H1 (cell line): ENCODE data around the gene TUBA4B. TPM values are rescaled to one million over a fixed set of nuclear protein-coding genes. Genes with fewer than 3 reads are reported as not detected.

Experiments
- CBX5 ChIP-seq: fragments of 300-800, 300-1000 bp; sonication (generic); IDR thresholded peaks from 2 replicates; pipeline ENCODE4 v1.7.1; 2016; ENCODE audit warnings: antibody characterized with exemption, low read length, low read depth
- GABPA ChIP-seq: IDR thresholded peaks from 2 replicates; pipeline ENCODE4 v1.6.1; 2011; ENCODE audit warnings: mild to moderate bottlenecking, low read length, moderate library complexity, borderline replicate concordance; ENCODE audit not compliant: insufficient read depth
- GTF2F1 ChIP-seq: IDR thresholded peaks from 2 replicates; pipeline ENCODE4 v1.6.1; 2012; ENCODE audit warnings: low read depth, low read length, improper control_type of control experiment, borderline replicate concordance
- MAFK ChIP-seq: IDR thresholded peaks from 2 replicates; pipeline ENCODE4 v1.6.1; 2012; ENCODE audit warnings: low read depth, mild to moderate bottlenecking, improper control_type of control experiment, low read length
- RNF2 ChIP-seq: fragments of 200-900, 300-1000 bp; sonication (generic); IDR thresholded peaks from 2 replicates; pipeline ENCODE4 v1.7.1; 2016; ENCODE audit warnings: borderline replicate concordance, low read depth, mild to moderate bottlenecking, antibody characterized with exemption, low read length; ENCODE audit not compliant: poor library complexity, severe bottlenecking; ENCODE audit errors: missing control alignments
- polyA plus RNA-seq, 7 experiments: library from polyadenylated mRNA; depleted of rRNA in 3 of 7; stranded (reverse) in 5 of 7; unstranded in 2 of 7; fragments of >200 nt in 5 of 7; fragments of 200-250 nt in 2 of 7; gene quantifications; 1 replicate in 5 of 7; 2 replicates in 1 of 7; 4 replicates in 1 of 7; pipeline versions ENCODE4 v1.2.1 to v1.2.3, GENCODE V29; 2011 to 2013; ENCODE audit warnings: missing spikeins in 2 of 7, mixed read lengths in 2 of 7
- total RNA-seq: library from RNA; stranded (reverse); fragmentation: NEBNext Ultra II Directional; extraction: Animal tissue kit (Norgen Biotek cat#: 25700); gene quantifications from 2 replicates; pipeline ENCODE4 v1.2.1, GENCODE V29; 2021

Gene TUBA4B
- total and polyA plus RNA-seq, 2 of the 8 experiments (the other 6 are each of a cell fraction or from before 2014, with no cell fraction given) = 0.08 to 0.24 TPM

DNA sequence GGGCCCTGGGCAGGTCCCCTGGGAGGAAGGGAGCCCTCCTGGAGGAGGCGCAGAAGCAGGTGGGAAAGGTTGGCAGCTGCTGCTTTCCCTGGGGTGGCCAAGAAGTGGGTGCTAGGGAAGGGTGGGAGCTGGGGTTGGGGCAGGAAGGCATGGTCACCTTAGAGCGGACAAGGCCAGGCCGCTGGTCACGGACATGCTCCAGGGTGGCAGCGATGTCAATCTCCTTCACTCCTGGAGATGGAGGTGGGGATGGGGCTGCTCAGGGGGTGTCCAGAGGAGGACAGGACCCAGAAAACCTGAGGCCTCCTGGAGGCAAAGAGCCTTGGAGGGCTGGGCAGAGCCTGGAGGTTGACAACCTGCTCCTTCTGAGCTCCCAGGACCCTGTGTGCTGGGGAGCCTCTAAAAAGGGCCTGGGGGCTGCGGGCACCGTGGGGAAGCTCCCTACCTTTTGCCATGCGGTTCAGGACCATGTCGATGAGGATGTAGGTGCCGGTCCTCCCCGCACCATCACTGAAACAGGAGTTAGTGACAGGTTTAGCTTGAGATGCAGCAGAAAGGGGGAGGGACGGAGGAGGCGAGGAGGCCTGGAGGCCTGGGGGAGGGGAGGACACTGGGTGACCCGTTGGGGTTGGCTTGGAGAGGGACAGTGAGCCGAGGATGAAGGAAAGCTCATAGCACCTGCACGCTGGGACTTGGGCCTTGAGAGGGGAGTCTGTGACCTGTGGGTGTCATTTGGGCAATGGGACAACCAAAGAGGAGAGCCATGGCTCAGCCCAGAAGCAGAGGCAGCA lies 37.5 kb downstream of the TUBA4B start (continued):
- TF ChIP-seq RNF2 (no peak), GTF2F1 (no peak), GABPA (no peak), CBX5 (no peak), MAFK (no peak)
